Measurements from ENCODE around the gene LRP1.

Gene LRP1

GRCh38 chr12:57127726-57128518 lies at the start of gene LRP1:
Gene LRP1, plus strand, starts transcription at chr12:57128483. Its CDS starts 482 bp downstream, at chr12:57128965.
- FAIRE-seq = no peak

GRCh38 chr12:57078519-57079404 lies 49.5 kb upstream of the LRP1 start, which contains the start of gene NEMP1:
Gene NEMP1, minus strand, starts transcription at chr12:57078791. Its CDS starts 46 bp downstream, at chr12:57078745.
- FAIRE-seq = peak; percentile 99

- no peak for FAIRE-seq
These were observed 48.5 kb upstream of the LRP1 start for GRCh38 chr12:57079821-57080220.

GRCh38 chr12:57080855-57081254 lies 47.4 kb upstream of the LRP1 start:
- FAIRE-seq = no peak

- no peak for FAIRE-seq
These were observed 42.2 kb upstream of the LRP1 start for GRCh38 chr12:57085999-57086492.

GRCh38 chr12:57086493-57087009 lies 41.7 kb upstream of the LRP1 start:
- no peak for FAIRE-seq

- no peak for FAIRE-seq
These were observed 41.1 kb upstream of the LRP1 start for GRCh38 chr12:57087010-57087690.

- no peak for FAIRE-seq
These were observed 40.5 kb upstream of the LRP1 start for GRCh38 chr12:57087691-57088353.

GRCh38 chr12:57088354-57089270 lies 39.7 kb upstream of the LRP1 start, which contains the start of gene NAB2:
Gene NAB2, plus strand, starts transcription at chr12:57089114. Its CDS starts 158 bp downstream, at chr12:57089272.
- no peak for FAIRE-seq

- no peak for FAIRE-seq
These were observed 38.7 kb upstream of the LRP1 start for GRCh38 chr12:57089271-57090245.

- FAIRE-seq = no peak
These were observed 37.8 kb upstream of the LRP1 start for GRCh38 chr12:57090490-57090889.

GRCh38 chr12:57090924-57091637 lies 37.2 kb upstream of the LRP1 start:
- no peak for FAIRE-seq

GRCh38 chr12:57091638-57092528 lies 36.4 kb upstream of the LRP1 start:
- no peak for FAIRE-seq

GRCh38 chr12:57092529-57092862 lies 35.8 kb upstream of the LRP1 start:
- no peak for FAIRE-seq

GRCh38 chr12:57092876-57093414 lies 35.3 kb upstream of the LRP1 start:
- no peak for FAIRE-seq

GRCh38 chr12:57093415-57094207 lies 34.7 kb upstream of the LRP1 start:
- FAIRE-seq = no peak

Measured in endometrium (tissue), 2 donors.